ENCODE measurements around the gene UMODL1.

DNA sequence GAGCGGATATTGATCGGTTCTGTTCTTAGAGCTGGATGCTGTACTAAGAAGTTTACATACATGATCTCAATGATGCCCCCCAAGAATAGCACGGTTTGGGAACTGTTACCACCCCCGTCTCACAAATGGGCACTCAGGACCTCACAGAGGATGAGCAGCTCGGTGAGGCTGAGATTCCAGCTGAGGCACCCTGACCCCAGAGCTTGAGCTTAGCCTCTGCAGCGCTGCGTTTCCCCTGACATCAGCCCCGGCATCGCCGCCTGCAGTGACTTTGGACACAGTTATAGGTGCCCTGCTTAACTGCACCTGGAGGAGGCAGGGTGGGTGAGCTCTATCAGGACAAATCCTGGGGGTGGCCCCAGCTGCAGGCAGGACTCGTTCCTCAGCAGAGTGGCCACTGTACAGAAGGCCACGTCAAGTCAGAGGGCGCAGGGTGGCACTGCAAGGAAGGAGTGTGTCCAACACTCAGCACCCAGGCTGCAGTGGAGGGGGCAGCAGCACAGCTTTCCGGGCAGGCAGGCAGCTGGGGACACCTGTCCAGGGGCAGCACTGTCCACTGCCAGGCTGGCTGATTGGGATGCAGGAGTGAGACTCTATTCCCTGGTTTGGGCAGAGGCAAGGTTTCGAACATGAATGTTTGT, 82.0 kb downstream of the UMODL1 start:
- TF ChIP-seq, protein P1, sequence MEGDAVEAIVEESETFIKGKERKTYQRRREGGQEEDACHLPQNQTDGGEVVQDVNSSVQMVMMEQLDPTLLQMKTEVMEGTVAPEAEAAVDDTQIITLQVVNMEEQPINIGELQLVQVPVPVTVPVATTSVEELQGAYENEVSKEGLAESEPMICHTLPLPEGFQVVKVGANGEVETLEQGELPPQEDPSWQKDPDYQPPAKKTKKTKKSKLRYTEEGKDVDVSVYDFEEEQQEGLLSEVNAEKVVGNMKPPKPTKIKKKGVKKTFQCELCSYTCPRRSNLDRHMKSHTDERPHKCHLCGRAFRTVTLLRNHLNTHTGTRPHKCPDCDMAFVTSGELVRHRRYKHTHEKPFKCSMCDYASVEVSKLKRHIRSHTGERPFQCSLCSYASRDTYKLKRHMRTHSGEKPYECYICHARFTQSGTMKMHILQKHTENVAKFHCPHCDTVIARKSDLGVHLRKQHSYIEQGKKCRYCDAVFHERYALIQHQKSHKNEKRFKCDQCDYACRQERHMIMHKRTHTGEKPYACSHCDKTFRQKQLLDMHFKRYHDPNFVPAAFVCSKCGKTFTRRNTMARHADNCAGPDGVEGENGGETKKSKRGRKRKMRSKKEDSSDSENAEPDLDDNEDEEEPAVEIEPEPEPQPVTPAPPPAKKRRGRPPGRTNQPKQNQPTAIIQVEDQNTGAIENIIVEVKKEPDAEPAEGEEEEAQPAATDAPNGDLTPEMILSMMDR (conservative IDR thresholded peaks at IDR 0.05; ENCODE audit: low read length): no peak
- no peak for TF ChIP-seq EZH2phosphoT487 (IDR thresholded peaks at IDR 0.05; ENCODE audit: borderline replicate concordance, low read depth, low read length)

All from OCI-LY7 (cell line).